Stimulated activated CD4-positive, alpha-beta T cell treated with anti-CD3 and anti-CD28 coated beads, Interleukin-1b, Interleukin-23, amount 100 ng/mL, for 24 hours (primary cell): ENCODE results near the gene UBA3.

ENCODE experiments used
- DNase-seq, 4 experiments: peaks; one replicate each; pipeline ENCODE4 v3.0.0-alpha.2; 2020; ENCODE audit warnings: low read depth in 4 of 4, low spot score in 1 of 4

Gene UBA3

DNA sequence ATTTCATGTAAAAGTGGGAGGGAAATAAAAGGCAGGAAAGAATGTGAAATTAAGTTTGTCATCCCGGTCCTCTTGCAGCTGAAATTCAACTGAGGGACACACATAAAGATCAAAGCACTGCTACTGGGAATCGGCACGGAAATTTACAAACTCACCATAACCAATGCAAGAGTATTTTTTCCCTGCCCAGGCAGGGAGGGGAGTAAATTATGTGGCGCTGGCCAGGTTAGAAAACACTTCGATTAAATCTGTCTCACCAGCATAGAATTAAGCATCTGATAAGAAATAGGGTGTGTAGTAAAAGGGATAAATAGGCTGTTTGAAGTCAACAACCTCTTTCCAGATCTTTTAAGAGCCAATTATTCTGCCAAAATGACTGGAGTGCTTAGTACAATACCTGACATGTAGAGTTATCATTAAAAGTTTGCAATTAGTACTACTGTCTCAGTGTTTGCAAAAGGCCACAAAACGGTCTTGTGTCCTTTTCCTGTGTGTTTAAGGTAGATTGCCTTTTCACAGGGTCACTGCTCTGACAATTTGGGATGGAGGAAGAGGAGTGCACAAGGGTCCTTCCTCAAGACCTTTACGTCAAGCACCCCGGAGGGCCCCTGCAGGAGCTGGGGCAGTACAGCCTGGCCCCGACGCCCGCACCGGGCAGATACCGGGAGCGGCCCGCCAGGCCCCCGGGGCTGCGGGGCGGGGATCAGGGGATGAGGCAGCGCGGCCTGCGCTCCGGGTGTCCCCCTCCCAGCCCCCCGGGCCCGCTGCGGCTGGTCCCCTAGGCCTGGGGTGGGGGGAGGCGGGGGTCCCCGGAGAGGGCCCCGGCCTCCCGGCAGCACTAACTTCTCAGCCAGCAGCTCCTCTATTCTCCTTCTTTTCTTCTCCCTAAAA, 651 bp downstream of the UBA3 start:
- no peak for DNase-seq

DNA sequence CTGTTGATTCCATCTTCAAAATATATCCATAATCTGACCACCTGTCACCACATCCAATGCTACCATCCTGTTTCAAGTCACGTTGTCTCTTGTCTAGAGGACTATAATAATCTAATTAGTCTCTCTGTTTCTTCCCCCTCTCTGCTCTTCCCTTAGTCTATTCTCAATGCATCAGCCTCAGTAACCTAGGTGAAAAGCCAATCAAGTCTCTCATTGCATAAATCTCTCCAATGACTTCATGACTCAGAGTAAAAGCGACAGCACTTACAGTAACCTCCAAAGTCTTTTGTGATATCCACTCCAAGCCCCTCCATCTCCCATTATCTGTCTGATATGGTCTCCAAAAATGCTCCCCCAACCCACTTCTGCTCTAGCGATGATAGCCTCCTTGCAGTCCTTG, 7.2 kb downstream of the UBA3 start:
- DNase-seq, result no peak

DNA sequence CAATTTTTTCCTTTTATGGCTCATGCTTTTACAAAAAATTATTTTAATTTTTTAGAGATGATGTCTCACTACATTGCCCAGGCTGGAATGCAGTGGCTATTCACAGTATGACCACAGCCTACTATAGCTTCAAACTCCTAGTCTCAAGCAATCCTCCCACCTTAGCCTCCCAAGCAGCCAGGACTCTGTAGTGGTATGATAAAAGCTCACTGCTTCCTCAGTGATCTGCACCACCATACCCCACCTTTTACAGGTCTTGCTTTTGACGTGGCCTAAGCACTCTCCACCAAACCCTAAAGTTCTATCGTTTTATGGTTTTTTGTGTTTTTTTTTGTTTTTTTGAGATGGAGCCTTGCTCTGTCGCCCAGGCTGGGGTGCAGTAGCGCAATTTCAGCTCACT, 14.0 kb downstream of the UBA3 start:
- no peak for DNase-seq

DNA sequence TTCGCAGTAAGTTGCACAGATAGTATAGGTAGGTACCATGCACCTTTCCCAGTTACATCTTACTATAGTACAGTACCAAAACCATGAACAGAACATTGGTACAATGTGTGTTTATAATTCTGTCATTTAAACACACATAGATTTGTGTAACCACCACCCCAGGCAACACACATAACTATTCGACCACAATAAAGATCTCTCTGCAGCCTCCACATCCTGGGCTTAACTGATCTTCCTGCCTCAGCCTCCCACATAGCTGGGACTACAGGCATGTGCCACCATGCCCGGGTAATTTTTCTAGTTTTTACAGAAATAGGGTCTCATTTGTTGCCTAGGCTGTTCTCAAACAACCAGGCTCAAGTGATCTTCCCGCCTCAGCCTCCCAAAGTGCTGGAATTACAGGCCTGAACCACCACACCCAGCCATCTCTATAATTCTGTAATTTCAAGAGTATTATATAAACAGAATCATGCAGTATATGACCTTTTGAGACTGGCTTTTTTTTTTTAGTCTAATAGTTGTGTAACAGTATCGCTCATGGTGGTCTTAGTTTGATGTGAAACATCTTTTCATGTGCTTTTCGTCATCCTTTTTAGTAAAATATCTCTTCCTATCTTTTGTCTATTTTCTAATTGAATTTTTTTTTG, 14.7 kb downstream of the UBA3 start:
- DNase-seq, result no peak

DNA sequence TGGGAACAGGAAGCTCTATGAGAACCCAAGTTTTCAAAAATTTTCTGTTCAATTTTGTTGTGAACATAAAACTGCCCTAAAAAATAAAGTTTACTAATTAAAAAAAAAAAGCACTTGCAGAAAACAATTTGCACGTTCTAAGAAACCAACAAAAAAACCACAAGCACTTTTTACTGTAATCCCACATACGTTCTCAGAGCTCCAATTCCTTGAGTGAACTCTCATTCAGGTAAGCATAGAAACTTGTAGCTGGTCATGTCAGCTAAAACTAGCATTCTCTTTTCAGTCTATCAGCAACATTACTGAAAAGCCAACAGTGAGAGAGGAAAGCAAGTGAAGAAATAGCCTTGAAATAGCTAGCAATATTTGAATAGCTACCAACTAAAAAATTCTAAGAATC, 16.5 kb downstream of the UBA3 start:
- DNase-seq, result no peak

DNA sequence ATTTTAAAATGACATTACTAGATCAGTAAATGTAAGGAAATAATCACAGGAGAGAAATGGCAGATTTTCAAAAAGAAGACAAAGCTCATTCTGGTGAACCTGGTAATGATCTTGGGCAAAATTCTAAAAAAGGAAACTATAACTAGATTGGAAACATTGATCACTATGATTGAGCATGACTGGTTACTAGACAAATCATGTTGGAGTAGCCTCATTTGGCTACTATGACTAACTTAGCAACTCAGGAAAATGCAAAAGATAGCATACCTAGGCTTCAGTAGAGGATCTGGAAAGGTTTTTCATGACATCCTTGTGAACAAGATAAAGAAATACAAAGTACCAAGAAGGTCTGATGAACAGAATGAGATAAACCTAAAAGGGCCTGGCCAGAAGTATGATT, 20.5 kb downstream of the UBA3 start:
- no peak for DNase-seq

DNA sequence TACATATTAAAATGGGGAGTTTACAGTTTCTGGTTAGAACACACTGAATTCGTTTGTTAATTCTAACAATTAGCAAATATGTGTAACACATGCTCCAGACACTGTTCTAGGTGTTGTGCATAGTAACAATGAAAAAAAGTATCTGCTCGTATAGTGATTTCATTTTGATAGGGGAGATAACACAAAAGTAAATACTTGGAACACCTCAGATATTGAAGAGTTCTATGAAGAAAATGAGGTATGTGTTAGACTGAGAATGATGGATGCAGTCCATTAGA, 21.3 kb downstream of the UBA3 start:
- DNase-seq, result no peak

DNA sequence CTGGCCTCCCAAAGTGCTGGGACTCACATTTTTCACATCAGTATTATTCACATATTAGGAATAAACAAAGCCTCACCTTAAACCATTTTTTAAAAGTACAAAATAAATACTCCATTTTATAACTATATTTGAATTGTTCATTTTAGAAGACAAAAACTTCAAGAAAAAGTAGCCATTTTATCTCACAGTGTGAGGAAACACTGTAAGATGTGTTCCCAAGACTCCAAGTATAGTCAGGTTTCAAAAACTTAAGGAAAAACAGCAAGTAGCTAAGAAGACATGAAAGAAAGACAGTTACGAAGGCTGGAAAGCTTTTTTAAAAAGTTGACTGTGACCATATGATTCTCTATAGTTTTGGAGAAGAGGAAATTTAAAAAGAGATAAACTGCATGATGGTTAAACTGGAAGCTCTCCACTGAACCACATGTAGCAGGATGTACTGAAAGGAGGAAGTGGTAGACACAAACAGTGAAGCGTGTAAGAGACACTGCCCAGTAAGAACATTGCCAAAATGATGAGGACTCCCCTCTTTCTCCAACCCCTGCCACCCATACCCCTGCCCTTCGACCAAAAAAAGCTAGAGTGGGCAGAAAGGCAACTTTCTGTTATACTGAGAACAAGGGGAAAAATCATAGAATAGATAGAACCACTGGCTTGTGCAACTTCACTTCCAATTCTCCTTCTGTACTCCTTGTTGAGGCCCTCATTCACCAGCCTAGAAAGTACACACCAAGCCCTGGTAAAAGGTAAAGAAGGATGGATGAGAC, 21.8 kb downstream of the UBA3 start:
- no peak for DNase-seq

DNA sequence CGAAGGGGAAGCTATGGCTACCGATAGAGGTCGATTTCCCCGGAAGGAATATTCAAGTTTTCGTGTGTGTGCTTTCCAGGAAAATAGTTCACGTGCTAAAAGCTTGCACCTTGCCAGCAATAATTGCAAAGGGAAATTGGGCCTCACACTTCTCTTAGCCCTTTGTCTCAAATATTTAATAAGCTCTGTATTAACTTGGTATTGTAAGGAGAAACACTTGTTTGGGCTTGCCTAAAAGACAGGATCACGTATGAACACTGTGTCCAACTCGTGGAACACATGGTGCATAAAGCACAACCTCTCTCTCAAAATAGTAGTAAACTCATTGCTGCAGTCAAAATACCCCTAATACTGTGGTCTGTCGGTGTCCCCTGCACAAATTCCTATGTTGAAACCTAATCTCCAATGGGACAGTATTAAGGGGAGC, 27.7 kb downstream of the UBA3 start:
- DNase-seq, result no peak

DNA sequence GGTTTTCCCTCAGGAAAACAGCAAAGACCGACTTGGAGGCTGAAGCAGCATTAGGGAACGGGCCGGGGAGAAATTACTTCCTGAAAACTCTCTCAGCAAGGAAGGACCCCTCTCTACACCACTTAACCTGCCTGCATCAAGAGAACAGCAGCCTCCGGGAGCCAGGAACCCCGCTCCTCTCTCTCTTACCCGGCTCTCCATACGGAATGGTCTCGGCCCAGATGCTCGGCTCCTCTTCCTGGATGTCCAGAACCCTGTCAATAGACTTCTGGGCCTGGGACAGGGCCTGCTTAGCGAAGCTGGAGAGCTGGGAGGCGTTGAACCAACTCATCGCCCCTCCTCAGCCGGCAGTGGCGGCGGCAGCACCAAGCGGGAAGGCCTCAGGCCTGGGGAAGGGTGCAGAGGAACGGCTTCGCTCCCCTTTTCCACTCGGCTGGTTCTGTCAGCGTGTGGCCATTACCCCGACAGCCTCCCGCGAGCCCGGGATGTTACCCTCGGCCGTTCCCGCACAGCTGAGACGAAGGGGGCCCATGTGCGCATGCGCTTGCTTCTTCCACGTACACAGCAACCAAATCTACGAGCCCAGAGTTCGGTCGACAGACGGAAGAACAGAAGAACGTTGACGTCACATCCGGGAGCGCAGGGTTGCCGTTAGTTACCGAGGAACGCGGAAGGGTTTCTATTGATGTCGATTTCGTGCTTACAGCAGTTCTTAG, 28.3 kb downstream of the UBA3 start, which contains the start of gene TMF1:
TMF1 (minus strand) TSS at position 578 of the 716 bp plus-strand sequence; CDS start at position 331, 247 bp downstream.
- DNase-seq, result peak; percentile 94 to 98 (median 95)

DNA sequence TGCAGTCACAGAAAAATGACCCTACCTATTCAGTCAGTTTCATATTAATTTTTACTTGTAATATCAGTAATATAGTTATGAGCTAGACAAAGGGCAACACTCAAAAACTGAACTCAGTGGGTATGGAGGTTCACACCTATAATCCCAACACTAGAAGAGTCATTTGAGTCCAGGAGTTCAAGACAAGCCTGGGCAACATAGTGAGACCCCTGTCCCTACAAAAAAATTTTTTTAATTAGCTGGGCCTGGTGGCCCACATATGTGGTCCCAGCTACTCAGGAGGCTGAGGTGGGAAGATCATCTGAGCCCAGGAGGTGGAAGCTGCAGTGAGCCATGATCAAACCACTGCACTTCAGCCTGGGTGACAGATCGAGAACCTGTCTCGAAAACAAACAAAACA, 31.2 kb downstream of the UBA3 start:
- no peak for DNase-seq

DNA sequence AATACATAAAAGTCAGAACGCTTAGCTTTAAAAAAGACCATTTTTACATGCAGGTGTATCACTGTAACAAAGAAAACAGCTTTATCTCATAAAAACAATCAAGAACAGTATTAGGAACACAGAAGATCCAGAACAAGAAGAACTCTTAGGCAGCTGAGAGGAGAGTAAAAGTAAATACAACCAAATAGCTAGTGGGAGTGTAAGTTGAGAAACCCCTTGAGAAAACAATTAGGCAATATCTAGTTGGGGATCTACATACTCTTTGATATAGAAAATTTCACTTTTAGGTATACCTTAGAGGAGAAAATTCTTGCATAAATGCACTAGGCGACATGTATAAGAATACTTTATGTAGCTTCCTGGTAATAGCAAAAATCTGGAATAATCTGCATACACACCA, 35.6 kb downstream of the UBA3 start:
- no peak for DNase-seq

DNA sequence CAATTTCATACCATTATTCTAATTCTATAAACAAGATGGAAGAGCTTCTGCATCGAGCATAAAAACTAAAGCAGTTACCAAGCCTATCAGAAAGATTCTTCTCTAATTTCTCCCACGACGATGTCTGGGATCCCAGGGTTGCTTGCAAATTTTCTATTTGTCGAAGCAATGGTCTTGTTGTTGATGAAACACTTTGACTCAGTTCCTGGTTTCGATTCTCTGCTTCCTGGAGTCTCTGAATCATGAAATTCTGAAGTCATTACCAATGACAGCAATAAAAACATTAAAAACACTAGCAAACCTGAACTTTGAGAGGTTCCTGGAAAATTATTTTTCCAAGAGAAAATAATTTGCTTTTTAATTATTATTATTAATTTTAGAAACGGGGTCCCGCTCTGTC, 46.7 kb downstream of the UBA3 start:
- no peak for DNase-seq

DNA sequence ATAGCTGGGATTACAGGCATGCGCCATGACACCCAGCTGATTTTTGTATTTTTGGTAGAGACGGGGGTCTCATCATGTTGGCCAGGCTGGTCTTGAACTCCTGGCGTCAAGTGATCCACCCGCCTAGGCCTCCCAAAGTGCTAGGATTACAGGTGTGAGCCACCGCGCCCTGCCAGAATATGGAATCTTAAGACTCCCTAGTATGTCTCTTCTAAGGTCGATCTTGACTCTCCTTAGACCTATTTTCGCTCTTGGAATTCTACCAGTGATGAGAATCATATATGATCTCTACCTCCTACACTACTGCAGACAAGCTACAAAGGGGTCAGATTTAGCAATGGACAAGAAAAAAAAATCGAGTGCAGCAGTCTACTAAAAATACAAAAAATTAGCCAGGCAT, 47.4 kb downstream of the UBA3 start:
- DNase-seq, result no peak

DNA sequence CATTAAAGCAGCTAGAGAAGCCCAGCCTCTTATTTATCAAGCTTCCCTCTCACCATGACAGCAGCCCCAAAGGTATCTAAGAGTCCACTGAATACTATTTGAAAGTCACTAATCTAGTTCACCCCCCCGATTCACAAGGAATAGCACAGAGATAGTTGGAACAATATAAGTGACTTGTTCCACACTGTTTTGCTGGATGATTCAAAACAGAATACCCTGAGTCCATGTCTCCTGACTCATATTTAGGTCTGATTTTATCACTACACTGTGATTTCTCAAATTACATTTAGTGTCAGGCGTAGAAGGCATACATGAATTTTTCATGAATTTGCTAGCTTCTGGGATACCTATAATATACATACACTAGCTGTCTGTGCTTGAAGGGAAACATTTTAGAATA, 48.0 kb downstream of the UBA3 start:
- DNase-seq, result no peak

DNA sequence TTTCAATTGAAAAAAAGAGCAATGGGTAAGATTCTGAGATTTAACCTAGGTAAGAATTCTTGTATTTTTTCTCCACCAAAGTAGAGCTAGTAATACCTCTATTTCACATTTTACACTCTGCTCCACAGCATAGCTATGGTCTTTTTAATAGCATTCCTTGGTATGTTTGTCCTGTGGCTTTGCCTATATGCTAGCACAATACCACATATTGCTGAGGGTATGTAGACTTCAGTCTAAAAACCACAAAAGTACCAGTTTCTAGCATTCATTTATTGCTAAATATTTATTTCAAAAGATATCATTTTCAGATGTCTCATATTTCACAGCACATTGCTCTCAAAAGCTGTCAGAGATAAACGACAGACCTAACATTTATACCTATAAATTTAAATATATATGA, 48.5 kb downstream of the UBA3 start:
- no peak for DNase-seq

DNA sequence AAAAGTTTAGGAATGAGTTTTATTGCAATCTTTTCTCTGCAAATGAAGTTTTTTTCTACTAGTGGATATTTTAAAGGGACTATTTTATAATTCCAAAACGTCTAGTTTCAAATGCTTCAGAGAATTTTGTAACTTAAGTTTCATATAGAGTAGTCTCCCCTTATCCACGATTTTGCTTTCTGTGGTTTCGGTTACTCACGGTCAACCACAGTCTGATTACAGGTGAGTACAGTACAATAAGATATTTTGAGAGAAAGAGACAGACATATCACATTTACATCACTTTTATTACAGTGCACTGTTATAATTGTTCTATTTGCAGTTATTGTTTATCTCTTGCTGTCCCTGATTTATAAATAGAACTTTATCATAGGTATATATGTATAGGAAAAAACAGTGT, 59.3 kb downstream of the UBA3 start:
- DNase-seq, result no peak

DNA sequence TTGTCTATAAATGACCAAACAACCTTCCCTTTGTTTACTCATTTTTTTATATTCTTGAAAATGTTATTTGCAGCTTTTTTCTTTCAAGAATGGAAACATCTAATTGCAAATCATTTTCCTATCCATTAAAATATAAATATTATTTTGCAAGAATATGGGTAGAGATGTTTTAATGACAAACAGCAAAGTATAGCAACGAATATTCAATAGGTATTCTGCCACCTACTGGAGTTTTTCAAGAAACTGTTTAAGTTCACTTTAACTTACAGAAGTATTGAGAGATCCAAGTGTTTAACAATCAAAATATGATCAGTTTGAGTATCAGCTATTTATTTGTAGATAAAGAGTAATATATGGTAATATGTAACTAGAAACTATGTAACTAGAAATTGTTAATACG, 59.7 kb downstream of the UBA3 start:
- DNase-seq, result no peak

DNA sequence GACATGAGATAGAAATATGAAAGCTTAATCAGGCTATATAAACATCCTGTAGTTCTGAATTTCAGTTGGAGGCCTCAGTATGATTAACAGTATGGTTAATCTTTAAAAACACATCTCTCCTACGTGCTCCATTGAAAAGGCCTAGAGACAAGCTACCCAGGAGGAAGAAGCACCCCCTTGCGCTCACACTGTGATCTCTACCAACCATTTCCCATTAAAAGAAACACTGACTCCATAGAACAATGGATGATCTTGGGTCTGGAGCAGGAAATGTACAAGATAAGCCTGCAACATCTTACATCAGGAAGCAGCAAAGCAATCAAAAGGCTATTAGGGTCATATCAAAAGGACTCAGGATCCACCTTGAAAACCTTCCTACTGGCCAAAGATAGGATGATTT, 63.3 kb downstream of the UBA3 start:
- no peak for DNase-seq

DNA sequence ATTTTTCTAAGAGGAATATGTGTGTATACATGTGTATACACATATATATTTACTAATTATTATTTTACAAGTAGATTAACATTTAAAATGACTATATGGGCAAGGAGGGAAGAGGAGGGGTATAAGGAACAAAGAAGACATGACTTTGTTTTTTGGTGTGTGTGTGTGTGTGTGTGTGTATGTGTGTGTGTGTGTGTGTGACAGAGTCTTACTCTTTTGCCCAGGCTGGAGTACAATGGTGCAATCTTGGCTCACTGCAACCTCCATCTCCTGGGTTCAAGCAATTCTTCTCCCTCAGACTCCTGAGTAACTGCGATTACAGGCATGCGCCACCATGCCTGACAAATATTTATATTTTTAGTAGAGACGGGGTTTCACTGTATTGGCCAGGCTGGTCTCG, 64.1 kb downstream of the UBA3 start:
- no peak for DNase-seq

DNA sequence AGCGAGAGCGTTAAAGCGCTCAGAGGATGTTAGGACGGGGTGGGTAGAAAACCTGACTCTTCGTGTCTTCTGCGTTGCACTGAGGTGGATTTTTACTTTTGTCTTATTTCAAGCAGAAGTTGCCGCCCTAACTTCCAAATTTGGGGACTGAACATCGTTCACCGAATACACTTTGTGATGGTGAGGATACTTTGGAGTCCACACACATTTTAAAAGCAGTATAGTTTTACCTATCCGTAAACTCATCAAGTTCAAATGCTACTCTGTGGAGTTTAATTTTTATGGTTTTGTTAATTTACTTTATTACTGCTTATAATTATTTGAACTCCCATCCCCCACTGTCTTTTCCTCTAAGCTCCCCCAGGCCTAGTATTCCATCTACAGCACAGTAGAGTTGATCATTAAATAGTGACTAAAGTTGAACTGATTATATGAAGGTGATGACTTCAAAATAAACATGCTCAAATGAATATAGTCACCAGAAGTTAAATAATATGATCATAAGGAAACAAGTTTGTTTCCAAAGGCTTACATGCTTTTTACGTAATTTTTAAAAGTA, 66.1 kb downstream of the UBA3 start:
- no peak for DNase-seq
